ENCODE results near the gene CUL2.
"Not testable (repeated sequence)": the region's sequence is repeated elsewhere in the genome, so short reads cannot be mapped to it uniquely, and the experiment has no call there.

The CUL2 gene

DNA sequence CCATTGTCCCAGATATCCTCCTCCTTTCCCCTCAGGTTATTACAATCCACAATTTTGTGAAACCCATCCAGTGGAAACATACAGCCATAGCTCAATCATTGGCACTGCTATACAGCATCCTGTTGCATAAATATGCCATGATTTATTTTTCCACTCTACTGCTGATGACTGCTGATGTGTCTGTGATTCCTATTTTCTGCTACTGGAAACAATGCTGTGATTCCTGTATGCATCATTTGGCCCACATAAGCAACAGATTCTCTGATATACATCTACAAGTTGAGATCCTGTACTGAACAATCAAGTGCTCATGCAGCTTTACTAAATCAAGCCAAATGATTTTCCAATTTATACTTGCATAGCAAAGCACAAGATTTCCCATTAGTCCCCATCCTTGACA lies 39.6 kb downstream of the CUL2 start:
- Histone ChIP-seq H3K4me1 (ENCODE audit: control insufficient read depth, low read length) (no peaks in the 10 kb centered on the region), H3K27me3 (ENCODE audit: control insufficient read depth, low read length) (no peaks in the 10 kb centered on the region), H3K4me2 (ENCODE audit: low read length) (no peak overlapping the region), H3K9me3 (ENCODE audit: control insufficient read depth, insufficient read depth, low read length) (no peaks in the 10 kb centered on the region), H3K27ac (ENCODE audit: low read depth, low read length) (no peak overlapping the region), H3K9me2 (replicated peaks; ENCODE audit: control insufficient read depth, low read length) (no peaks in the 10 kb centered on the region), H4K20me1 (ENCODE audit: control insufficient read depth, insufficient read depth, low read depth, low read length) (no peaks in the 10 kb centered on the region), H3K4me3 (ENCODE audit: low read length) (no peak overlapping the region), H3F3A (ENCODE audit: control insufficient read depth, insufficient read depth) (no peaks in the 10 kb centered on the region), H3K36me3 (ENCODE audit: control insufficient read depth, low read length) (peaks cover 48% of the 10 kb centered on the region), H3K79me2 (ENCODE audit: control insufficient read depth, low read length) (no peaks in the 10 kb centered on the region)
- TF ChIP-seq EZH2phosphoT487 (IDR thresholded peaks at IDR 0.05; ENCODE audit: borderline replicate concordance, low read length), result no peak
- TF ChIP-seq, protein P1, sequence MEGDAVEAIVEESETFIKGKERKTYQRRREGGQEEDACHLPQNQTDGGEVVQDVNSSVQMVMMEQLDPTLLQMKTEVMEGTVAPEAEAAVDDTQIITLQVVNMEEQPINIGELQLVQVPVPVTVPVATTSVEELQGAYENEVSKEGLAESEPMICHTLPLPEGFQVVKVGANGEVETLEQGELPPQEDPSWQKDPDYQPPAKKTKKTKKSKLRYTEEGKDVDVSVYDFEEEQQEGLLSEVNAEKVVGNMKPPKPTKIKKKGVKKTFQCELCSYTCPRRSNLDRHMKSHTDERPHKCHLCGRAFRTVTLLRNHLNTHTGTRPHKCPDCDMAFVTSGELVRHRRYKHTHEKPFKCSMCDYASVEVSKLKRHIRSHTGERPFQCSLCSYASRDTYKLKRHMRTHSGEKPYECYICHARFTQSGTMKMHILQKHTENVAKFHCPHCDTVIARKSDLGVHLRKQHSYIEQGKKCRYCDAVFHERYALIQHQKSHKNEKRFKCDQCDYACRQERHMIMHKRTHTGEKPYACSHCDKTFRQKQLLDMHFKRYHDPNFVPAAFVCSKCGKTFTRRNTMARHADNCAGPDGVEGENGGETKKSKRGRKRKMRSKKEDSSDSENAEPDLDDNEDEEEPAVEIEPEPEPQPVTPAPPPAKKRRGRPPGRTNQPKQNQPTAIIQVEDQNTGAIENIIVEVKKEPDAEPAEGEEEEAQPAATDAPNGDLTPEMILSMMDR (IDR thresholded peaks at IDR 0.05; ENCODE audit: low read depth, low read length, poor library complexity, severe bottlenecking), result no peak

DNA sequence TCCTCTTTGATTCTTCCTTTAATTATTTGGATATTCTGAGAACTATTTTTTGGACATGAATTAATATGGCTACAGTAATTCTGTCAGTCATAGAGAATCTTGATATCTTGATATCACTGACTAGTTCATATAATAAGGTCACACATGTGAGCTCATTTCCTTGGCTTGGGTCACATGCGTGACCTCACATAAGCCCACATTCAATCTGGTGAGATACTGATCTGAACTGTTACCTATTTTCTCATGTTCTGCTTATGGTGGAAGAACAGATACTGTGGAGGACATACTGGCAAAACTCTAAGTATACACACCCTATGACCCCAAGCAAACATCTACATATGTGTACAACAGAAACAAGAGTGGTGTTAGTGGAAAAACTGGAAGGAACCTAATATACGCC lies 44.1 kb downstream of the CUL2 start:
- no peaks in the 10 kb centered on the region for H3K27me3 ChIP-seq (ENCODE audit: control insufficient read depth, low read length)
- no peaks in the 10 kb centered on the region for H4K20me1 ChIP-seq (ENCODE audit: control insufficient read depth, insufficient read depth, low read depth, low read length)
- no peaks in the 10 kb centered on the region for H3K79me2 ChIP-seq (ENCODE audit: control insufficient read depth, low read length)
- TF ChIP-seq, protein P1 (IDR thresholded peaks at IDR 0.05; ENCODE audit: low read depth, low read length, poor library complexity, severe bottlenecking), result no peak
- TF ChIP-seq EZH2phosphoT487 (IDR thresholded peaks at IDR 0.05; ENCODE audit: borderline replicate concordance, low read length), result no peak
- H3K4me1 ChIP-seq (ENCODE audit: control insufficient read depth, low read length), result no peaks in the 10 kb centered on the region
- H3K9me3 ChIP-seq (ENCODE audit: control insufficient read depth, insufficient read depth, low read length), result no peaks in the 10 kb centered on the region
- H3K36me3 ChIP-seq (ENCODE audit: control insufficient read depth, low read length), result peaks cover 64% of the 10 kb centered on the region
- no peaks in the 10 kb centered on the region for H3K9me2 ChIP-seq (replicated peaks; ENCODE audit: control insufficient read depth, low read length)
- no peaks in the 10 kb centered on the region for H3F3A ChIP-seq (ENCODE audit: control insufficient read depth, insufficient read depth)
- no peak overlapping the region for H3K27ac ChIP-seq (ENCODE audit: low read depth, low read length)
- no peak overlapping the region for H3K4me3 ChIP-seq (ENCODE audit: low read length)
- H3K4me2 ChIP-seq (ENCODE audit: low read length), result no peak overlapping the region

GRCh38 chr10:35045275-35045674 lies 44.9 kb downstream of the CUL2 start:
- H3K36me3 ChIP-seq (ENCODE audit: control insufficient read depth, low read length), result peaks cover 63% of the 10 kb centered on the region

GRCh38 chr10:35043796-35044344 lies 46.3 kb downstream of the CUL2 start:
- no peaks in the 10 kb centered on the region for H3K9me3 ChIP-seq (ENCODE audit: control insufficient read depth, insufficient read depth, low read length)
- no peaks in the 10 kb centered on the region for H4K20me1 ChIP-seq (ENCODE audit: control insufficient read depth, insufficient read depth, low read depth, low read length)
- peaks cover 56% of the 10 kb centered on the region for H3K36me3 ChIP-seq (ENCODE audit: control insufficient read depth, low read length)
- H3K4me2 ChIP-seq (ENCODE audit: low read length), result no peak overlapping the region
- TF ChIP-seq, protein P1 (IDR thresholded peaks at IDR 0.05; ENCODE audit: low read depth, low read length, poor library complexity, severe bottlenecking), result no peak
- no peak for TF ChIP-seq EZH2phosphoT487 (IDR thresholded peaks at IDR 0.05; ENCODE audit: borderline replicate concordance, low read length)
- H3K79me2 ChIP-seq (ENCODE audit: control insufficient read depth, low read length), result no peaks in the 10 kb centered on the region
- H3K27ac ChIP-seq (ENCODE audit: low read depth, low read length), result no peak overlapping the region
- no peaks in the 10 kb centered on the region for H3K9me2 ChIP-seq (replicated peaks; ENCODE audit: control insufficient read depth, low read length)
- H3K4me1 ChIP-seq (ENCODE audit: control insufficient read depth, low read length), result no peaks in the 10 kb centered on the region
- H3K4me3 ChIP-seq (ENCODE audit: low read length), result no peak overlapping the region
- no peaks in the 10 kb centered on the region for H3K27me3 ChIP-seq (ENCODE audit: control insufficient read depth, low read length)
- no peaks in the 10 kb centered on the region for H3F3A ChIP-seq (ENCODE audit: control insufficient read depth, insufficient read depth)

More at GRCh38 chr10:35045275-35045674, 44.9 kb downstream of the CUL2 start:
- H3F3A ChIP-seq (ENCODE audit: control insufficient read depth, insufficient read depth); H3K4me1 ChIP-seq (ENCODE audit: control insufficient read depth, low read length); H3K4me2 ChIP-seq (ENCODE audit: low read length); H3K9me2 ChIP-seq (replicated peaks; ENCODE audit: control insufficient read depth, low read length); H3K4me3 ChIP-seq (ENCODE audit: low read length); H3K27me3 ChIP-seq (ENCODE audit: control insufficient read depth, low read length); H3K27ac ChIP-seq (ENCODE audit: low read depth, low read length); H3K79me2 ChIP-seq (ENCODE audit: control insufficient read depth, low read length); H3K9me3 ChIP-seq (ENCODE audit: control insufficient read depth, insufficient read depth, low read length); H4K20me1 ChIP-seq (ENCODE audit: control insufficient read depth, insufficient read depth, low read depth, low read length): not testable (repeated sequence)

All from DOHH2 (cell line).